GM18870 (cell line): Measurements from ENCODE around the gene POLN.
"Not testable (repeated sequence)": the region's sequence is repeated elsewhere in the genome, so short reads cannot be mapped to it uniquely, and the experiment has no call there.

Experiments
- ATAC-seq: cut with Tn5 transposase; IDR thresholded peaks from one replicate; pipeline ENCODE4 v1.9.1; 2021; ENCODE audit warnings: moderate library complexity; ENCODE audit not compliant: unreplicated experiment

The POLN gene

GRCh38 chr4:2172161-2172560, 69.8 kb downstream of the POLN start:
- no peak for ATAC-seq

GRCh38 chr4:2168469-2169319, 73.2 kb downstream of the POLN start:
- no peak for ATAC-seq

- no peak for ATAC-seq
Measured at GRCh38 chr4:2166253-2166652, 75.7 kb downstream of the POLN start.

GRCh38 chr4:2165391-2165790, 76.5 kb downstream of the POLN start:
- no peak for ATAC-seq

- ATAC-seq = no peak
Measured at GRCh38 chr4:2163311-2163821, 78.6 kb downstream of the POLN start.

GRCh38 chr4:2161092-2161703, 80.7 kb downstream of the POLN start:
- ATAC-seq = not testable (repeated sequence)

- ATAC-seq = no peak
Measured at GRCh38 chr4:2159931-2160330, 82.0 kb downstream of the POLN start.

GRCh38 chr4:2155246-2155645, 86.7 kb downstream of the POLN start:
- no peak for ATAC-seq

- no peak for ATAC-seq
Measured at GRCh38 chr4:2154215-2154740, 87.6 kb downstream of the POLN start.

- no peak for ATAC-seq
Measured at GRCh38 chr4:2151544-2151943, 90.4 kb downstream of the POLN start.

- no peak for ATAC-seq
Measured at GRCh38 chr4:2150076-2150475, 91.8 kb downstream of the POLN start.

- ATAC-seq = no peak
Measured at GRCh38 chr4:2142630-2143427, 99.1 kb downstream of the POLN start.

GRCh38 chr4:2141762-2142451, 100.0 kb downstream of the POLN start:
- ATAC-seq = no peak

GRCh38 chr4:2141022-2141761, 100.7 kb downstream of the POLN start:
- ATAC-seq = no peak

GRCh38 chr4:2138846-2139500, 102.9 kb downstream of the POLN start:
- ATAC-seq = no peak

GRCh38 chr4:2136726-2137125, 105.2 kb downstream of the POLN start:
- no peak for ATAC-seq

- ATAC-seq = no peak
Measured at GRCh38 chr4:2135083-2135482, 106.8 kb downstream of the POLN start.

GRCh38 chr4:2132438-2132837, 109.5 kb downstream of the POLN start:
- ATAC-seq = no peak

- ATAC-seq = no peak
Measured at GRCh38 chr4:2127609-2128332, 114.2 kb downstream of the POLN start.
